Keratinocyte (primary cell): Measurements from ENCODE around the gene ASH1L.
"Not testable (repeated sequence)": the region's sequence is repeated elsewhere in the genome, so short reads cannot be mapped to it uniquely, and the experiment has no call there.

ENCODE experiments used
- EZH2 ChIP-seq: IDR thresholded peaks from one replicate; pipeline ENCODE4 v1.6.1; 2012; ENCODE audit warnings: inconsistent platforms, mild to moderate bottlenecking, low read length, moderate library complexity
- TF ChIP-seq, protein P1 (sequence below), 3 experiments: IDR thresholded peaks in 1 of 3; conservative IDR thresholded peaks in 1 of 3; optimal IDR thresholded peaks in 1 of 3; 2 replicates in 2 of 3; 3 replicates in 1 of 3; pipeline versions ENCODE3 to v1.5.1; 2011; ENCODE audit warnings: low read length in 3 of 3, mild to moderate bottlenecking in 3 of 3, moderate library complexity in 2 of 3, control low read depth in 1 of 3, inconsistent platforms in 1 of 3; ENCODE audit not compliant: insufficient read depth in 2 of 3; ENCODE audit errors: extremely low read depth in 1 of 3

DNA sequence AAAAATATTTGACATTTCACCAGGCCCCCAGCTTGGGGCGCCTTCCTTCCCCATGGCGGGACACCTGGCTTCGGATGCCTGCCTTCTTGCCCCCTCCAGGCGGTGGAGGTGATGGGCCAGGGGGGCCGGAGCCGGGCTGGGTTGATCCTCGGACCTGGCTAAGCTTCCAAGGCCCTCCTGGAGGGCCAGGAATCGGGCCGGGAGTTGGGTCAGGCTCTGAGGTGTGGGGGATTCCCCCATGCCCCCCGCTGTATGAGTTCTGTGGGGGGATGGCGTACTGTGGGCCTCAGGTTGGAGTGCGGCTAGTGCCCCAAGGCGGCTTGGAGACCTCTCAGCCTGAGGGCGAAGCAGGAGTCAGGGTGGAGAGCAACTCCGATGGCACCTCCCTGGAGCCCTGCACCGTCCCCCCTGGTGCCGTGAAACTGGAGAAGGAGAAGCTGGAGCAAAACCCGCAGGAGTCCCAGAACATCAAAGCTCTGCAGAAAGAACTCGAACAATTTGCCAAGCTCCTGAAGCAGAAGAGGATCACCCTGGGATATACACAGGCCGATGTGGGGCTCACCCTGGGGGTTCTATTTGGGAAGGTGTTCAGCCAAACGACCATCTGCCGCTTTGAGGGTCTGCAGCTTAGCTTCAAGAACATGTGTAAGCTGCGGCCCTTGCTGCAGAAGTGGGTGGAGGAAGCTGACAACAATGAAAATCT is 129.3 kb downstream of the ASH1L start:
- TF ChIP-seq, protein P1, sequence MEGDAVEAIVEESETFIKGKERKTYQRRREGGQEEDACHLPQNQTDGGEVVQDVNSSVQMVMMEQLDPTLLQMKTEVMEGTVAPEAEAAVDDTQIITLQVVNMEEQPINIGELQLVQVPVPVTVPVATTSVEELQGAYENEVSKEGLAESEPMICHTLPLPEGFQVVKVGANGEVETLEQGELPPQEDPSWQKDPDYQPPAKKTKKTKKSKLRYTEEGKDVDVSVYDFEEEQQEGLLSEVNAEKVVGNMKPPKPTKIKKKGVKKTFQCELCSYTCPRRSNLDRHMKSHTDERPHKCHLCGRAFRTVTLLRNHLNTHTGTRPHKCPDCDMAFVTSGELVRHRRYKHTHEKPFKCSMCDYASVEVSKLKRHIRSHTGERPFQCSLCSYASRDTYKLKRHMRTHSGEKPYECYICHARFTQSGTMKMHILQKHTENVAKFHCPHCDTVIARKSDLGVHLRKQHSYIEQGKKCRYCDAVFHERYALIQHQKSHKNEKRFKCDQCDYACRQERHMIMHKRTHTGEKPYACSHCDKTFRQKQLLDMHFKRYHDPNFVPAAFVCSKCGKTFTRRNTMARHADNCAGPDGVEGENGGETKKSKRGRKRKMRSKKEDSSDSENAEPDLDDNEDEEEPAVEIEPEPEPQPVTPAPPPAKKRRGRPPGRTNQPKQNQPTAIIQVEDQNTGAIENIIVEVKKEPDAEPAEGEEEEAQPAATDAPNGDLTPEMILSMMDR (optimal IDR thresholded peaks at IDR 0.05 in 1 of 3, IDR thresholded peaks at IDR 0.05 in 1 of 3, conservative IDR thresholded peaks at IDR 0.05 in 1 of 3; ENCODE audit: extremely low read depth in 1 of 3, insufficient read depth in 2 of 3, low read length in 3 of 3) = not testable (repeated sequence)
- TF ChIP-seq EZH2 = not testable (repeated sequence)
